Right lobe of liver (tissue), 6 donors: ENCODE measurements around the gene VIPR1. TPM values are rescaled to one million over a fixed set of nuclear protein-coding genes. Genes with fewer than 3 reads are reported as not detected.

ENCODE experiments used
- ATAC-seq, 4 donors: fragments of 200-7000 bp; cut with Tn5 transposase; one replicate each; pipeline ENCODE4 v1.9.1; 2020; ENCODE audit warnings: mild to moderate bottlenecking in 4 of 4, moderate library complexity in 4 of 4
- DNase-seq, 3 donors: peaks; one replicate each; pipeline ENCODE4 v3.0.0-alpha.2; 2020
- H3K27ac ChIP-seq, 3 donors: fragments of 200-600 bp; one replicate each; pipeline ENCODE4 v1.8.0; 2022
- H3K27me3 ChIP-seq, 2 donors: fragments of 200-600 bp; one replicate each; pipeline ENCODE4 v1.8.0; 2022
- H3K36me3 ChIP-seq, 4 donors: fragments of 200-600 bp; sonication (generic) in 1 of 4; one replicate each; pipeline versions ENCODE4 v1.5.1 to v1.8.0; 2017 to 2022; ENCODE audit warnings: control low read depth in 1 of 4
- H3K4me1 ChIP-seq, 4 donors: fragments of 200-600 bp; sonication (generic) in 1 of 4; one replicate each; pipeline versions ENCODE4 v1.5.1 to v1.8.0; 2017 to 2022; ENCODE audit warnings: control low read depth in 1 of 4
- H3K4me3 ChIP-seq, 3 donors: fragments of 200-600 bp; one replicate each; pipeline ENCODE4 v1.8.0; 2022
- H3K9me3 ChIP-seq, 4 donors: fragments of 200-600 bp; sonication (generic) in 1 of 4; one replicate each; pipeline versions ENCODE4 v1.5.1 to v1.8.0; 2017 to 2022; ENCODE audit warnings: control low read depth in 1 of 4
- POLR2A ChIP-seq: fragments of 450-650 bp; IDR thresholded peaks from one replicate; pipeline ENCODE4 v1.6.1; 2017; ENCODE audit warnings: antibody characterized with exemption, mild to moderate bottlenecking
- WGBS: methylation state at CpG from one replicate; pipeline ENCODE4 v1.1.6; 2018; ENCODE audit warnings: low coverage, low lambda C conversion rate; ENCODE audit not compliant: insufficient coverage; ENCODE audit errors: missing lambda C conversion rate; 5-methylcytosine and 5-hydroxymethylcytosine counted together
- intact Hi-C, 2 donors: fragments of 100-400 bp; cut with DNase I; formaldehyde crosslinking; loops; one replicate each; pipeline versions ENCODE4 v1.11.2 to v1.14.1; 2022
- total RNA-seq, 6 experiments: library from RNA; depleted of rRNA in 2 of 6; stranded (reverse); fragments of >200 nt in 2 of 6; fragmentation: NEBNext Ultra II Directional in 3 of 6; extraction: Animal tissue kit (Norgen Biotek cat#: 25700) in 3 of 6; gene quantifications; one replicate each; pipeline versions ENCODE4 v1.1.0 to v1.2.4, GENCODE V29; 2016 to 2023
- TF ChIP-seq, protein P1 (sequence below), 4 donors: fragments of 200-600 bp in 3 of 4; fragments of 450-650 bp in 1 of 4; IDR thresholded peaks; one replicate each; pipeline versions ENCODE4 v1.5.1 to v1.8.0; 2016 to 2022; ENCODE audit warnings: antibody characterized with exemption in 4 of 4, mild to moderate bottlenecking in 2 of 4
- donor health status: DM: no; HTN: yes; CAD: no.
- donor health status: DM: no; HTN: no; CAD: no.
- donor health status: DM: no; HTN: no; CAD: no.
- donor health status: DM: no; HTN: yes; CAD: no.
- donor health status: DM: no; HTN: yes; CAD: no.

Gene VIPR1
- total RNA-seq, 6 experiments from 2014 or later = 1.9 to 34.5 (median 18.2) TPM

DNA sequence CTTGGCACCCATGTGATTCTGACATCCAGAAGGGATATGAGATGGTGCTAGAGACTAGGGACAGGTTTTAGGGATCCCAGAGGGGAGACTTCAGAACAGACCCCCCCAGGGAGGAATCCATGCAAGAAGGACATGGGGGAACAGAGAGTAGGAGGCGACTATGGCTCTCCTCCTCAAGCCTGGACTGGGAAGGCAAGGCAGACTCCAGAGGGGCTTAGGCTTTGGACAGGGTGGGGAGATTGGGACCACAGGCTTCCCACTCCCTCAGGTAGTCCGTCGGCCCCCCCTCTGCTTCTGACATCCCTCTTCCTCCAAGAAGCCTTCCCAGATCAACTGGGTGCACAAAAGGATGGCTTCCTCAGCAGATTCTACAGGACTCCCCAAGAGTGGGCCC, 3.0 kb upstream of the VIPR1 start:
- TF ChIP-seq, protein P1, sequence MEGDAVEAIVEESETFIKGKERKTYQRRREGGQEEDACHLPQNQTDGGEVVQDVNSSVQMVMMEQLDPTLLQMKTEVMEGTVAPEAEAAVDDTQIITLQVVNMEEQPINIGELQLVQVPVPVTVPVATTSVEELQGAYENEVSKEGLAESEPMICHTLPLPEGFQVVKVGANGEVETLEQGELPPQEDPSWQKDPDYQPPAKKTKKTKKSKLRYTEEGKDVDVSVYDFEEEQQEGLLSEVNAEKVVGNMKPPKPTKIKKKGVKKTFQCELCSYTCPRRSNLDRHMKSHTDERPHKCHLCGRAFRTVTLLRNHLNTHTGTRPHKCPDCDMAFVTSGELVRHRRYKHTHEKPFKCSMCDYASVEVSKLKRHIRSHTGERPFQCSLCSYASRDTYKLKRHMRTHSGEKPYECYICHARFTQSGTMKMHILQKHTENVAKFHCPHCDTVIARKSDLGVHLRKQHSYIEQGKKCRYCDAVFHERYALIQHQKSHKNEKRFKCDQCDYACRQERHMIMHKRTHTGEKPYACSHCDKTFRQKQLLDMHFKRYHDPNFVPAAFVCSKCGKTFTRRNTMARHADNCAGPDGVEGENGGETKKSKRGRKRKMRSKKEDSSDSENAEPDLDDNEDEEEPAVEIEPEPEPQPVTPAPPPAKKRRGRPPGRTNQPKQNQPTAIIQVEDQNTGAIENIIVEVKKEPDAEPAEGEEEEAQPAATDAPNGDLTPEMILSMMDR (IDR thresholded peaks at IDR 0.05) = no peak
- TF ChIP-seq POLR2A = no peak
- intact Hi-C loops = no loop called here
- H3K27me3 ChIP-seq = no peaks in the 10 kb centered on the region
- 82% methylated on average over 2 of the region's 3 CpGs for WGBS
- no peak for ATAC-seq
- H3K4me3 ChIP-seq = no peak overlapping the region
- DNase-seq = peak in 1 of 3 donors; percentile 30
- H3K36me3 ChIP-seq = no peaks in the 10 kb centered on the region
- peaks cover 0 to 10% (median 5%) of the 10 kb centered on the region in 4 donors for H3K4me1 ChIP-seq
- no peak overlapping the region for H3K27ac ChIP-seq
- H3K9me3 ChIP-seq = no peaks in the 10 kb centered on the region

DNA sequence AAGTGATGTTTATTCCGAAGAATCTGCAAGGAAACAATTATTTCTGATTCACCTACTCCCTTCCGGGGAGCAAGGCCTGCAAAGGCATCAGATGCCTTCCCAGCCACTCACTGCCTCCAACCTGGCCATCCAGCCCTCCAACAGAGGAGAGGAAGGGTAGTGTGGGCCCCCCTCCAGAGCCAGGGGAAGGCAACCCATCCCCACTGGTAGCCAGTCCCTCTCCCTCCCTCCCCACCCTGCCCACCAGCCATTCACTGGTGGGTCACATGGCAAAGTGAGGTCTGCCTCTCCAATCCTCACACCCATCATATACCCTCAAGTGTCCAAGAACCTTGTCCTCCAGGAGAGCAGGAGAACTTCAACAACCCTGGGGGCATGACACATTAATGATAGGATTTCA, 2.4 kb upstream of the VIPR1 start:
- no peak for TF ChIP-seq POLR2A
- TF ChIP-seq, protein P1 (IDR thresholded peaks at IDR 0.05) = no peak
- no peak overlapping the region for H3K4me3 ChIP-seq
- no peaks in the 10 kb centered on the region for H3K36me3 ChIP-seq
- H3K9me3 ChIP-seq = no peaks in the 10 kb centered on the region
- peaks cover 0 to 10% (median 5%) of the 10 kb centered on the region in 4 donors for H3K4me1 ChIP-seq
- no peak overlapping the region for H3K27ac ChIP-seq
- DNase-seq (peak in 1 of 3 donors; percentile 25), ATAC-seq (no peak)
- intact Hi-C loops = no loop called here
- no peaks in the 10 kb centered on the region for H3K27me3 ChIP-seq
- 77% methylated on average over 2 of the region's 2 CpGs for whole genome bisulfite sequencing

DNA sequence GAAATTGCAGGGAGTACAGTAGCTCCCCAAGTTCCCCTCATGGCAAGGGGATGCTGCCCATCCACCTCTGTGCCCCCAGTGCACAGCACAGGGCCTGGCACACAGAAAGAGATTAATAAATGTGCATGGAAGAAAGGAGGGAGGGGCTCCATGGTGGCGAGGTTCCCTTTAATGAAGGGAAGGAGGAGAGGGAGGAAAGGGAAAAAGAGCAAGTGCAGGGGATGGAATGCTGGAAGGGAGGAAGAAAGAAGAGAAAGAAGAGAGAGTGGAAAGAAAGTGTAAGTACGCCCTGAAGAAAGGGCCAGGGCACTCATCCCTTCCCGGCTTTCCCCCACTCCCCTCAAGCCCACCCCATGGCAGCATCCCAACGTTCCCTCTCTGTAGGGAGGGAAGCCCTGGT, 1.5 kb upstream of the VIPR1 start:
- intact Hi-C loops = no loop called here
- DNase-seq (no peak), ATAC-seq (no peak)
- Histone ChIP-seq H3K27me3 (no peaks in the 10 kb centered on the region), H3K27ac (no peak overlapping the region), H3K4me3 (no peak overlapping the region), H3K4me1 (peaks cover 0 to 10% (median 5%) of the 10 kb centered on the region in 4 donors), H3K9me3 (no peaks in the 10 kb centered on the region), H3K36me3 (no peaks in the 10 kb centered on the region)
- WGBS = 46% methylated on average over 3 of the region's 4 CpGs
- TF ChIP-seq POLR2A = no peak
- TF ChIP-seq, protein P1 (IDR thresholded peaks at IDR 0.05) = no peak

DNA sequence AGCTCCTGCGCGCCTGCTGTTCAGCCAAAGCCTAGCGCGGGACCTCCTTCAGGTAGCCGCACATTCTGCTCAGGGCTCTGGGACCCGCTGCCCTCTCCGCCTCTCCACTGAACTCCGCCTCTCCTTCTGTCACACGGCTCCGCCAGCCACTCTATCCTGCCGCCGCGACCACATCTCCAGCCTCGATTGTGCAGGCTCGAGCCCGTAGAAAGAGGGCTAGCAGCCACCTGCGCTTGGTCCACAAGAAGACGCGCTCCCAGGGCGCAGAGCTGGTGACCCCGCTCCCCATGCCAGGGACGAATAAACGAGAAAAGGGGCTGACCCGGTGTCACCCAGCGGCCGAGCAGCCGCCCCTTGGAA, 1.1 kb upstream of the VIPR1 start:
- TF ChIP-seq, protein P1 (IDR thresholded peaks at IDR 0.05) = no peak
- no peak for TF ChIP-seq POLR2A
- intact Hi-C loops = no loop called here
- Histone ChIP-seq H3K4me1 (peaks cover 0 to 10% (median 5%) of the 10 kb centered on the region in 4 donors), H3K27ac (no peak overlapping the region), H3K27me3 (no peaks in the 10 kb centered on the region), H3K9me3 (no peaks in the 10 kb centered on the region), H3K36me3 (no peaks in the 10 kb centered on the region), H3K4me3 (peak overlapping the region; percentile 35 to 42 (median 39))
- WGBS = 11% methylated on average over 16 of the region's 27 CpGs
- ATAC-seq = no peak
- peak in 1 of 3 donors; percentile 45 for DNase-seq
